Adrenal gland (tissue), 12 donors: ENCODE results near the gene ATRN. TPM values are rescaled to one million over a fixed set of nuclear protein-coding genes. Genes with fewer than 3 reads are reported as not detected.

Experiments used
- DNase-seq, 7 donors: peaks; one replicate each; pipeline ENCODE4 v3.0.0-alpha.2; 2019 to 2020
- H3K27ac ChIP-seq, 5 donors: fragments of 200-600 bp; sonication (generic) in 4 of 5; 1 replicate in 3 of 5; 2 replicates in 2 of 5; pipeline versions ENCODE4 v1.5.1 to v1.8.0; 2016 to 2020; ENCODE audit warnings: mild to moderate bottlenecking in 1 of 5
- H3K27me3 ChIP-seq: fragments of 200-600 bp; 2 replicates; pipeline ENCODE4 v1.8.0; 2021
- H3K36me3 ChIP-seq, 2 donors: fragments of 200-600 bp; replicated peaks in 1 of 2; 1 replicate in 1 of 2; 2 replicates in 1 of 2; pipeline versions ENCODE4 v1.5.1 to v1.8.0; 2018 to 2022
- H3K4me1 ChIP-seq, 2 donors: fragments of 200-600 bp; replicated peaks in 1 of 2; 1 replicate in 1 of 2; 2 replicates in 1 of 2; pipeline versions ENCODE4 v1.5.1 to v1.8.0; 2018 to 2021
- H3K4me3 ChIP-seq, 4 donors: fragments of 200-600 bp; sonication (generic) in 3 of 4; one replicate each; pipeline ENCODE4 v1.5.1; 2016 to 2018
- H3K9me3 ChIP-seq, 3 donors: fragments of 200-600 bp; sonication (generic) in 1 of 3; replicated peaks in 1 of 3; 1 replicate in 2 of 3; 2 replicates in 1 of 3; pipeline versions ENCODE4 v1.5.1 to v1.8.0; 2016 to 2021
- POLR2A ChIP-seq, 2 donors: fragments of 450-650 bp; IDR thresholded peaks; one replicate each; pipeline ENCODE4 v1.6.1; 2017; ENCODE audit warnings: antibody characterized with exemption in 2 of 2, mild to moderate bottlenecking in 2 of 2, moderate library complexity in 1 of 2
- WGBS, 4 donors: extraction: QIAGEN DNeasy Blood & Tissue Kit in 2 of 4; methylation state at CpG; one replicate each; pipeline versions ENCODE4 v1.1.5 to v1.1.7; 2013 to 2017; 5-methylcytosine and 5-hydroxymethylcytosine counted together
- intact Hi-C, 2 donors: fragments of 100-400 bp; cut with DNase I; formaldehyde crosslinking; loops; one replicate each; pipeline versions ENCODE4 v1.14.1 to v1.15.0; 2022 to 2023
- polyA plus RNA-seq, 3 donors: library from polyadenylated mRNA; stranded (reverse); fragments of 200-250 nt in 2 of 3; fragments of 350-450 nt in 1 of 3; fragmentation: Illumina TruSeq in 1 of 3; extraction: RNeasy Lipid Tissue Mini Kit (QIAGEN cat#74804) in 1 of 3; gene quantifications; one replicate each; pipeline ENCODE4 v1.2.3, GENCODE V29; 2013 to 2014
- total RNA-seq, 9 donors: library from RNA; depleted of rRNA in 4 of 9; stranded (reverse); fragments of >200 nt in 4 of 9; fragments of 120-200 nt in 1 of 9; fragmentation: NEBNext Ultra II Directional in 1 of 9; extraction: Animal tissue kit (Norgen Biotek cat#: 25700) in 1 of 9; gene quantifications; one replicate each; pipeline versions ENCODE4 v1.1.0 to v1.2.4, GENCODE V29; 2013 to 2023
- TF ChIP-seq, protein P1 (sequence below), 6 experiments: fragments of 450-650 bp in 4 of 6; fragments of 200-600 bp in 2 of 6; sonication (generic) in 1 of 6; IDR thresholded peaks; 1 replicate in 5 of 6; 2 replicates in 1 of 6; pipeline versions ENCODE4 v1.5.1 to v1.8.0; 2016 to 2021; ENCODE audit warnings: antibody characterized with exemption in 6 of 6, mild to moderate bottlenecking in 2 of 6, moderate library complexity in 1 of 6
- donor health status: healthy with polysubstance abuse.
- donor health status: Bipolar disorder and iron deficiency.
- donor health status: DM: yes; HTN: yes; CAD: no.
- donor health status: DM: no; HTN: no; CAD: no.
- donor health status: DM: no; HTN: no; CAD: no.
- donor health status: DM: yes; HTN: yes; CAD: no.

The ATRN gene
- total and polyA plus RNA-seq, 12 donors = 6.2 to 81.1 (median 51.6) TPM

DNA sequence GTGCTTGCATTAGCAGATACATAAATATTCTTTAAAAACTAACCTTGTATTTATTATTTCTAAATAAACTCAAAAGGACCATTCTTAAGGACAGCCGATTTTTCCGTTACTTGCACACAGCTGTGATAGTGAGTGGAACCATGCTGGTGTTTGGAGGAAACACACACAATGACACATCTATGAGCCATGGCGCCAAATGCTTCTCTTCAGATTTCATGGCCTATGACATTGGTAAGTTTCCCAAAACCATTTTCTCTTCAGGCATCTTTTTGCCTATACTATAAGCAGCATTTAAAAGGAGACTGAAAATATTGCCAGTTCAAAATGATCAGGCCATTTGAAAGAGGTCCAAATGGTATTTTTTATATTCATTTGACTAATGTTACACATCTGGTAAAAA is 92.3 kb downstream of the ATRN start:
- Histone ChIP-seq H3K27ac (no peak overlapping the region), H3K36me3 (peaks cover 0 to 15% of the 10 kb centered on the region in 2 donors), H3K27me3 (no peaks in the 10 kb centered on the region), H3K9me3 (no peaks in the 10 kb centered on the region), H3K4me3 (no peak overlapping the region), H3K4me1 (peaks cover 0 to 5% of the 10 kb centered on the region in 2 donors)
- TF ChIP-seq, protein P1, sequence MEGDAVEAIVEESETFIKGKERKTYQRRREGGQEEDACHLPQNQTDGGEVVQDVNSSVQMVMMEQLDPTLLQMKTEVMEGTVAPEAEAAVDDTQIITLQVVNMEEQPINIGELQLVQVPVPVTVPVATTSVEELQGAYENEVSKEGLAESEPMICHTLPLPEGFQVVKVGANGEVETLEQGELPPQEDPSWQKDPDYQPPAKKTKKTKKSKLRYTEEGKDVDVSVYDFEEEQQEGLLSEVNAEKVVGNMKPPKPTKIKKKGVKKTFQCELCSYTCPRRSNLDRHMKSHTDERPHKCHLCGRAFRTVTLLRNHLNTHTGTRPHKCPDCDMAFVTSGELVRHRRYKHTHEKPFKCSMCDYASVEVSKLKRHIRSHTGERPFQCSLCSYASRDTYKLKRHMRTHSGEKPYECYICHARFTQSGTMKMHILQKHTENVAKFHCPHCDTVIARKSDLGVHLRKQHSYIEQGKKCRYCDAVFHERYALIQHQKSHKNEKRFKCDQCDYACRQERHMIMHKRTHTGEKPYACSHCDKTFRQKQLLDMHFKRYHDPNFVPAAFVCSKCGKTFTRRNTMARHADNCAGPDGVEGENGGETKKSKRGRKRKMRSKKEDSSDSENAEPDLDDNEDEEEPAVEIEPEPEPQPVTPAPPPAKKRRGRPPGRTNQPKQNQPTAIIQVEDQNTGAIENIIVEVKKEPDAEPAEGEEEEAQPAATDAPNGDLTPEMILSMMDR (IDR thresholded peaks at IDR 0.05) = no peak
- no peak for TF ChIP-seq POLR2A (IDR thresholded peaks at IDR 0.05)
- no peak for DNase-seq
- intact Hi-C loops = loop anchor here in 1 of 2 donors (10.0 kb wide), 1 partner anchor 78 kb away; no protein-coding TSS in a partner anchor
- 88 to 92% (median 91%) methylated on average over 3 of the region's 3 CpGs for WGBS, 4 donors

DNA sequence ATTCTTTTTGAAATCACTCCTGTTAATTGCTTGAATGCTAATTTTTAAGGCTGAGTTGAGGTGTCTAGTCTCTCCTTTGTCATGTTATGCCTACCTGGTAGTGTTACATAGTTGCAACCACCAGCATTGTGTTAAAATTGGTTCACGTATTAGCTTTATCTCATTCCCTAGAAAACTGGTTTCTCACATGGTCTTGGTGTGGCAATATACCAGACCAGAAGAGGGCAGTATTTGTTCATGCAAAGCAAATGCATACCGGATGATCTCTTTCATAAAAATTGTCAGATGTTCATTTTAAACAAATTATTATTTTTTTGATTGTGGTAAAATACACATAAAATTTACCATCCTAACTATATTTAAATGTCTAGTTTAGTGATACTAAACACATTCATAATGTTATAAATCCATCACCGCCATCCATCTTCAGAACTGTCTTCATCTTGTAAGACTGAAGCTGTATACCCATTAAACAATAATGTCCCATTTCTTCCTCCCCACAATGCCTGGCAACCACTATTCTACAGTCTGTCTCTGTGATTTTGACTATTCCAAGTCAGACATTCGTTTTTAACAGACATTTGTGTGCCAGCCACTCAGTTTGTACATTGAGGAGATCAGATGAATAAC is 92.8 kb downstream of the ATRN start:
- Histone ChIP-seq H3K9me3 (no peaks in the 10 kb centered on the region), H3K36me3 (peaks cover 0 to 15% of the 10 kb centered on the region in 2 donors), H3K27ac (no peak overlapping the region), H3K4me1 (peaks cover 0 to 5% of the 10 kb centered on the region in 2 donors), H3K4me3 (no peak overlapping the region), H3K27me3 (no peaks in the 10 kb centered on the region)
- intact Hi-C loops = loop anchor here in 1 of 2 donors (10.0 kb wide), 1 partner anchor 79 kb away; no protein-coding TSS in a partner anchor
- peak in 1 of 7 donors; percentile 48 for DNase-seq
- TF ChIP-seq, protein P1 (IDR thresholded peaks at IDR 0.05) = peak; percentile 36 to 72 (median 62)
- TF ChIP-seq POLR2A (IDR thresholded peaks at IDR 0.05) = no peak
- WGBS, 4 donors = 49 to 59% (median 53%) methylated on average over 4 of the region's 4 CpGs

DNA sequence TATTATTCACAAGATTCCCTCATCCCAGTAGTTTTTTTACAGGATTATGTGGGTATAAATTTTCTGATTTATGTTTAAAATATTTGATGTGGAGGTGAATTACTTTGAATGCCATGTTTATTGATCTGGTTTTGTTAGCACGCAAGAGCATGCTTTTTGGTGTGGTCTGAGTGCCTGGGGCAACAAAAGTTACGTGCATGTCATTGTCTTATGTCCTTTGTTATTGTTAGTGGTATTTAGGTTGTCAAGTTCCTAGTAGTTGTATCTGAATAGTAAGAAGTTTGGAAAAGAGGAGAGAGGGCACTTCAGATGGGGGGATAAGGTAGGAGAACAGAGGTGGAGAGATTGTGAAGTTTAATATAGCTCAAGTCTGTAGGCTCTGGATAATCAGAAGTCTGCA is 95.0 kb downstream of the ATRN start:
- H3K36me3 ChIP-seq = peaks cover 0 to 15% of the 10 kb centered on the region in 2 donors

DNA sequence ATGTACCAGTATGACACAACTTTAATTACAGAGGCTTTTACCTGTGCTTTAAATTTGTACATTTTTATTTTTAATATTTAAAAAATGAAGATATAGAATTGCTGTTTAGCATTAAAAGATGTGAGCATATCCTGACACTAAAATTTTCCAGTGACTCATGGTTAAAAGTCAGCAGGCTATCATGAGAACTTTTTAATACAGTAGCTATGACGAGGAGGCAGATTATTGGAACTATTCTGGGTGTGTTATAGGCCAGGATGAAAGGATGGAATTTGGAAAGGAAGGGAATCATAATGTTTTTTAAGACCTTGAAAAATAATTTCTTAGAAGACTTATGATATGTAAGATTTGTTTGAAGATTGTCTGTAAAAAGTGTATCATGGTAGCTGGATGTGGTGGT is 101.3 kb downstream of the ATRN start:
- H3K27me3 ChIP-seq = no peaks in the 10 kb centered on the region

More for the DNA sequence above, 95.0 kb downstream of the ATRN start:
- no peak overlapping the region for H3K4me3 ChIP-seq
- H3K27me3 ChIP-seq = no peaks in the 10 kb centered on the region
- no peak for DNase-seq
- TF ChIP-seq, protein P1 (IDR thresholded peaks at IDR 0.05) = no peak
- TF ChIP-seq POLR2A (IDR thresholded peaks at IDR 0.05) = no peak
- no peaks in the 10 kb centered on the region for H3K9me3 ChIP-seq
- intact Hi-C loops = loop anchor here in 1 of 2 donors (10.0 kb wide), 1 partner anchor 81 kb away; no protein-coding TSS in a partner anchor
- peaks cover 2 to 3% of the 10 kb centered on the region in 2 donors for H3K4me1 ChIP-seq
- H3K27ac ChIP-seq = no peak overlapping the region
- WGBS, 4 donors = 72 to 99% (median 94%) methylated on average over 2 of the region's 2 CpGs

More for the DNA sequence above, 101.3 kb downstream of the ATRN start:
- Histone ChIP-seq H3K27ac (peak overlapping the region in 1 of 5 donors; percentile 28), H3K4me3 (no peak overlapping the region), H3K9me3 (no peaks in the 10 kb centered on the region), H3K36me3 (peaks cover 0 to 13% of the 10 kb centered on the region in 2 donors), H3K4me1 (peaks cover 8 to 15% of the 10 kb centered on the region in 2 donors)
- DNase-seq = no peak
- 45 to 62% (median 50%) methylated on average over 1 of the region's 1 CpG for WGBS, 4 donors
- intact Hi-C loops = no loop called here
- TF ChIP-seq POLR2A (IDR thresholded peaks at IDR 0.05) = no peak
- TF ChIP-seq, protein P1 (IDR thresholded peaks at IDR 0.05) = no peak
